Ovary (tissue), 3 donors: ENCODE data around the gene CRTAC1.

Source experiments
- CTCF ChIP-seq, 3 donors: fragments of 450-650 bp in 2 of 3; fragments of 200-600 bp in 1 of 3; IDR thresholded peaks; one replicate each; pipeline versions ENCODE4 v1.5.1 to v1.8.0; 2016 to 2022; ENCODE audit warnings: antibody characterized with exemption in 3 of 3, mild to moderate bottlenecking in 1 of 3
- POLR2A ChIP-seq: fragments of 450-650 bp; IDR thresholded peaks from one replicate; pipeline ENCODE4 v1.6.1; 2017; ENCODE audit warnings: antibody characterized with exemption, mild to moderate bottlenecking, moderate library complexity
- donor health status: DM: no; HTN: no; CAD: no.

GRCh38 chr10:98016772-98017475 lies 13.5 kb downstream of the CRTAC1 start:
- TF ChIP-seq CTCF (IDR thresholded peaks at IDR 0.05) = no peak
- no peak for TF ChIP-seq POLR2A
